ENCODE results near the gene ZNF609. TPM values are rescaled to one million over a fixed set of nuclear protein-coding genes. Genes with fewer than 3 reads are reported as not detected.

The ZNF609 gene
- total RNA-seq, 4 donors from 2014 or later = 18.6 to 40.1 (median 23.7) TPM

GRCh38 chr15:64680097-64680496 lies 219.7 kb downstream of the ZNF609 start:
- no peak overlapping the region for H3K27ac ChIP-seq
- TF ChIP-seq POLR2A (IDR thresholded peaks at IDR 0.05) (no peak), EP300 (IDR thresholded peaks at IDR 0.05) (no peak), CTCF (IDR thresholded peaks at IDR 0.05) (no peak), POLR2AphosphoS5 (IDR thresholded peaks at IDR 0.05) (no peak)
- no peaks in the 10 kb centered on the region for H3K9me3 ChIP-seq
- no peaks in the 10 kb centered on the region for H3K27me3 ChIP-seq
- no peak for DNase-seq (ENCODE audit: low spot score in 2 of 2)
- H3K36me3 ChIP-seq = peaks cover 81% of the 10 kb centered on the region
- H3K4me3 ChIP-seq = no peak overlapping the region
- no peaks in the 10 kb centered on the region for H3K4me1 ChIP-seq
- 45% methylated on average over 2 of the region's 2 CpGs for WGBS

GRCh38 chr15:64681424-64682024 lies 221.1 kb downstream of the ZNF609 start:
- WGBS = 71% methylated on average over 9 of the region's 9 CpGs
- no peak overlapping the region for H3K27ac ChIP-seq
- no peak for DNase-seq (ENCODE audit: low spot score in 2 of 2)

GRCh38 chr15:64682255-64682654 lies 221.9 kb downstream of the ZNF609 start:
- no peaks in the 10 kb centered on the region for H3K27me3 ChIP-seq
- WGBS = 80% methylated on average over 3 of the region's 3 CpGs
- peaks cover 80% of the 10 kb centered on the region for H3K36me3 ChIP-seq
- DNase-seq (ENCODE audit: low spot score in 2 of 2) = no peak
- TF ChIP-seq POLR2AphosphoS5 (IDR thresholded peaks at IDR 0.05) = no peak
- no peak for TF ChIP-seq CTCF (IDR thresholded peaks at IDR 0.05)
- no peak for TF ChIP-seq POLR2A (IDR thresholded peaks at IDR 0.05)
- TF ChIP-seq EP300 (IDR thresholded peaks at IDR 0.05) = no peak
- H3K9me3 ChIP-seq = no peaks in the 10 kb centered on the region
- no peak overlapping the region for H3K4me3 ChIP-seq
- peaks cover 4% of the 10 kb centered on the region for H3K4me1 ChIP-seq
- no peak overlapping the region for H3K27ac ChIP-seq

More at GRCh38 chr15:64681424-64682024, 221.1 kb downstream of the ZNF609 start:
- no peaks in the 10 kb centered on the region for H3K27me3 ChIP-seq
- H3K4me1 ChIP-seq = peaks cover 3% of the 10 kb centered on the region
- no peaks in the 10 kb centered on the region for H3K9me3 ChIP-seq
- H3K36me3 ChIP-seq = peaks cover 77% of the 10 kb centered on the region
- H3K4me3 ChIP-seq = no peak overlapping the region
- TF ChIP-seq POLR2AphosphoS5 (IDR thresholded peaks at IDR 0.05) = no peak
- TF ChIP-seq CTCF (IDR thresholded peaks at IDR 0.05) = peak in 1 of 2 donors; percentile 33

- no peaks in the 10 kb centered on the region for H3K9me3 ChIP-seq
- TF ChIP-seq EP300 (IDR thresholded peaks at IDR 0.05) (no peak), POLR2AphosphoS5 (IDR thresholded peaks at IDR 0.05) (no peak), CTCF (IDR thresholded peaks at IDR 0.05) (no peak), POLR2A (IDR thresholded peaks at IDR 0.05) (no peak)
- no peak overlapping the region for H3K27ac ChIP-seq
- 53% methylated on average over 3 of the region's 3 CpGs for WGBS
- no peak overlapping the region for H3K4me3 ChIP-seq
- H3K27me3 ChIP-seq = no peaks in the 10 kb centered on the region
- DNase-seq (ENCODE audit: low spot score in 2 of 2) = no peak
- peaks cover 86% of the 10 kb centered on the region for H3K36me3 ChIP-seq
- peaks cover 8% of the 10 kb centered on the region for H3K4me1 ChIP-seq
These were observed 223.0 kb downstream of the ZNF609 start for GRCh38 chr15:64683378-64683777.

- H3K27me3 ChIP-seq = no peaks in the 10 kb centered on the region
- H3K9me3 ChIP-seq = no peaks in the 10 kb centered on the region
- 77% methylated on average over 4 of the region's 4 CpGs for WGBS
- H3K4me3 ChIP-seq = no peak overlapping the region
- DNase-seq (ENCODE audit: low spot score in 2 of 2) = no peak
- H3K27ac ChIP-seq = no peak overlapping the region
- peaks cover 86% of the 10 kb centered on the region for H3K36me3 ChIP-seq
- TF ChIP-seq EP300 (IDR thresholded peaks at IDR 0.05) (no peak), CTCF (IDR thresholded peaks at IDR 0.05) (no peak), POLR2A (IDR thresholded peaks at IDR 0.05) (no peak), POLR2AphosphoS5 (IDR thresholded peaks at IDR 0.05) (no peak)
- H3K4me1 ChIP-seq = peaks cover 15% of the 10 kb centered on the region
These were observed 225.0 kb downstream of the ZNF609 start for GRCh38 chr15:64685230-64685888.

Data from suprapubic skin (tissue), 4 donors.